Measurements from ENCODE around the gene MYO1D. TPM values are rescaled to one million over a fixed set of nuclear protein-coding genes. Genes with fewer than 3 reads are reported as not detected.

MYO1D gene
- total and polyA plus RNA-seq, 2 donors (not counting 1 experiment from before 2014, with no cell fraction given), result 5.4 to 26.7 TPM

DNA sequence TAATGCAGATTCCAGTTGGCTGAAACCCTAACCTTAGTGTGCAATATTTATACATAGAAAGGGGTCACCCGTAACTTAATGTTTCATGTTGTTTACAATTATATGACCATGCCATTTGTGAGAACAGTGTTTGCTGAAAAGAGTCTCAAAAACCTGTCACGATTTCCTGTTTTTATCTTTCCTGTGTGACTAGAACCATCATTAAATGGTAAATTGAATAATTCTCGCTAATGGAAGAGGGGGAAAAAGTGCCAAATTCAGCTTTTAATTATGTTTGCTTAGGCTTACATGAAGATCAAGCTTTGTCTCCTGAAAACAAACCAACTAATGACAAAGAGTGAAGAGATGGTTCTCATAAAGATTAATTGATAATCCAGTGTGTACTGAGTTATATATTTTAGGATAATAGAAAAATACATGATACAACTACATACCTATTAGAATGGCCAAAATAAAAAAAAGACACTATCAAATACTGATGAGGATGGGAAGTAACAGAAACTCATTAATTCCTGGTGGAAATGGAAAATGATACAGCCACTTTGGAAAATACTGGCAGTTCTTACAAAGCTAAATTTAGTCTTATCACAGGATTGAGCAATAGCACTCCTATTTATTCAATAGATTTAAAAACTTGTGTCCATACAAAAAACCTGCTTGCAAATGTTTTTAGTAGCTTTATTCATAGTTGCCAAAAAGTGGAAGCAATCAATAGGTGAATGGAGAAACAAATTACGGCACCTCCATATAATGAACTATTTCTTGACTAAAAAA lies 248.5 kb downstream of the MYO1D start:
- 100% methylated on average over 1 of the region's 4 CpGs for WGBS (ENCODE audit: insufficient coverage)

More for the DNA sequence above, 248.5 kb downstream of the MYO1D start:
- Histone ChIP-seq H2AFZ (ENCODE audit: insufficient read depth, low read depth, low read length, poor library complexity, severe bottlenecking) (no peak overlapping the region), H3K9me3 (ENCODE audit: control extremely low read depth in 1 of 3, control insufficient read depth in 2 of 3, insufficient read depth in 1 of 3, low read length in 2 of 3) (no peaks in the 10 kb centered on the region), H3K27me3 (replicated peaks in 1 of 4; ENCODE audit: control extremely low read depth in 1 of 4, control insufficient read depth in 3 of 4, insufficient read depth in 4 of 4, low read length in 3 of 4) (no peaks in the 10 kb centered on the region), H3K4me1 (ENCODE audit: control insufficient read depth in 2 of 2, insufficient read depth in 2 of 2, low read length in 2 of 2) (no peaks in the 10 kb centered on the region), H3K79me2 (ENCODE audit: control insufficient read depth, insufficient read depth, low read length) (no peaks in the 10 kb centered on the region), H3K4me2 (replicated peaks; ENCODE audit: low read depth, low read length, poor library complexity, severe bottlenecking) (no peak overlapping the region), H3K9ac (ENCODE audit: low read length) (no peak overlapping the region), H3K27ac (ENCODE audit: low read length in 2 of 2) (no peak overlapping the region), H4K20me1 (ENCODE audit: control insufficient read depth, insufficient read depth, low read length, poor library complexity, severe bottlenecking) (no peaks in the 10 kb centered on the region), H3K4me3 (ENCODE audit: control extremely low read depth in 1 of 5, extremely low read depth in 1 of 5, insufficient read depth in 1 of 5, low read depth in 2 of 5, low read length in 4 of 5) (no peak overlapping the region), H3K36me3 (replicated peaks in 1 of 2; ENCODE audit: control extremely low read depth in 1 of 2, control insufficient read depth in 1 of 2, extremely low read depth in 1 of 2, insufficient read depth in 2 of 2, low read length in 1 of 2) (no peaks in the 10 kb centered on the region)
- TF ChIP-seq EZH2 (IDR thresholded peaks at IDR 0.05; ENCODE audit: borderline replicate concordance, insufficient read depth, low read depth, low read length, poor library complexity, severe bottlenecking), result no peak
- TF ChIP-seq, protein P1, sequence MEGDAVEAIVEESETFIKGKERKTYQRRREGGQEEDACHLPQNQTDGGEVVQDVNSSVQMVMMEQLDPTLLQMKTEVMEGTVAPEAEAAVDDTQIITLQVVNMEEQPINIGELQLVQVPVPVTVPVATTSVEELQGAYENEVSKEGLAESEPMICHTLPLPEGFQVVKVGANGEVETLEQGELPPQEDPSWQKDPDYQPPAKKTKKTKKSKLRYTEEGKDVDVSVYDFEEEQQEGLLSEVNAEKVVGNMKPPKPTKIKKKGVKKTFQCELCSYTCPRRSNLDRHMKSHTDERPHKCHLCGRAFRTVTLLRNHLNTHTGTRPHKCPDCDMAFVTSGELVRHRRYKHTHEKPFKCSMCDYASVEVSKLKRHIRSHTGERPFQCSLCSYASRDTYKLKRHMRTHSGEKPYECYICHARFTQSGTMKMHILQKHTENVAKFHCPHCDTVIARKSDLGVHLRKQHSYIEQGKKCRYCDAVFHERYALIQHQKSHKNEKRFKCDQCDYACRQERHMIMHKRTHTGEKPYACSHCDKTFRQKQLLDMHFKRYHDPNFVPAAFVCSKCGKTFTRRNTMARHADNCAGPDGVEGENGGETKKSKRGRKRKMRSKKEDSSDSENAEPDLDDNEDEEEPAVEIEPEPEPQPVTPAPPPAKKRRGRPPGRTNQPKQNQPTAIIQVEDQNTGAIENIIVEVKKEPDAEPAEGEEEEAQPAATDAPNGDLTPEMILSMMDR (IDR thresholded peaks at IDR 0.05), result no peak
- Mint-ChIP-seq H3K27ac (no peak overlapping the region), H3K9me3 (ENCODE audit: insufficient read depth) (no peaks in the 10 kb centered on the region), H3K27me3 (no peaks in the 10 kb centered on the region), H3K4me3 (no peak overlapping the region), H3K4me1 (no peaks in the 10 kb centered on the region)
- ATAC-seq (ENCODE audit: low read depth) (no peak), DNase-seq (no peak)
- POLR2A ChIA-PET, result no interaction called here
- intact Hi-C loops (cut with micrococcal nuclease), result no loop called here
- CTCF ChIA-PET, result no interaction called here
